Pulmonary artery endothelial cell (primary cell): ENCODE data around the gene WNT9B. TPM values are rescaled to one million over a fixed set of nuclear protein-coding genes. Genes with fewer than 3 reads are reported as not detected.

Experiments used
- DNase-seq: peaks from one replicate; pipeline ENCODE4 v3.0.0-alpha.2; 2011; ENCODE audit warnings: low read depth, low spot score
- total RNA-seq: library from RNA; depleted of rRNA; stranded (reverse); fragments of >200 nt; gene quantifications from 2 replicates; pipeline ENCODE4 v1.2.3, GENCODE V29; 2014

WNT9B gene
- total RNA-seq, 1 donor from 2014 or later: not detected

GRCh38 chr17:46853896-46854444 is 2.6 kb downstream of the WNT9B start:
- DNase-seq: no peak

- no peak for DNase-seq
Measured at GRCh38 chr17:46854515-46854914, 3.1 kb downstream of the WNT9B start.

- DNase-seq: no peak
Measured at GRCh38 chr17:46854948-46855347, 3.6 kb downstream of the WNT9B start.

- DNase-seq: no peak
Measured at GRCh38 chr17:46857600-46857999, 6.2 kb downstream of the WNT9B start.

- no peak for DNase-seq
Measured at GRCh38 chr17:46859996-46860395, 8.6 kb downstream of the WNT9B start.

- DNase-seq: no peak
Measured at GRCh38 chr17:46862949-46863348, 11.6 kb downstream of the WNT9B start.

GRCh38 chr17:46863383-46864121 is 12.2 kb downstream of the WNT9B start:
- DNase-seq: no peak

GRCh38 chr17:46865100-46865499 is 13.7 kb downstream of the WNT9B start:
- no peak for DNase-seq

- no peak for DNase-seq
Measured at GRCh38 chr17:46866325-46866724, 14.9 kb downstream of the WNT9B start.

- DNase-seq: no peak
Measured at GRCh38 chr17:46866747-46867146, 15.4 kb downstream of the WNT9B start.

- no peak for DNase-seq
Measured at GRCh38 chr17:46868689-46869187, 17.4 kb downstream of the WNT9B start.

- no peak for DNase-seq
Measured at GRCh38 chr17:46869296-46869695, 17.9 kb downstream of the WNT9B start.

- no peak for DNase-seq
Measured at GRCh38 chr17:46869975-46870803, 18.8 kb downstream of the WNT9B start.

GRCh38 chr17:46872421-46872820 is 21.0 kb downstream of the WNT9B start:
- DNase-seq: no peak

- DNase-seq: no peak
Measured at GRCh38 chr17:46873941-46874645, 22.7 kb downstream of the WNT9B start.

GRCh38 chr17:46874906-46875305 is 23.5 kb downstream of the WNT9B start:
- no peak for DNase-seq

GRCh38 chr17:46875849-46876352 is 24.5 kb downstream of the WNT9B start:
- DNase-seq: no peak

GRCh38 chr17:46876353-46876887 is 25.0 kb downstream of the WNT9B start:
- DNase-seq: no peak

- no peak for DNase-seq
Measured at GRCh38 chr17:46876926-46877325, 25.5 kb downstream of the WNT9B start.

GRCh38 chr17:46877466-46877865 is 26.1 kb downstream of the WNT9B start:
- DNase-seq: no peak

- DNase-seq: no peak
Measured at GRCh38 chr17:46878055-46878454, 26.7 kb downstream of the WNT9B start.
